GM12873 (cell line): ENCODE data around the gene FLT1.
A peak's percentile ranks its signal among the peaks of the same experiment; 100 is the strongest.

Experiments
- TF ChIP-seq, protein P1 (sequence below): IDR thresholded peaks from 2 replicates; pipeline ENCODE4 v1.5.1; 2012; ENCODE audit warnings: low read depth, mild to moderate bottlenecking, moderate library complexity, low read length, control low read depth; ENCODE audit not compliant: insufficient read depth; ENCODE audit errors: missing control alignments

Gene FLT1

DNA sequence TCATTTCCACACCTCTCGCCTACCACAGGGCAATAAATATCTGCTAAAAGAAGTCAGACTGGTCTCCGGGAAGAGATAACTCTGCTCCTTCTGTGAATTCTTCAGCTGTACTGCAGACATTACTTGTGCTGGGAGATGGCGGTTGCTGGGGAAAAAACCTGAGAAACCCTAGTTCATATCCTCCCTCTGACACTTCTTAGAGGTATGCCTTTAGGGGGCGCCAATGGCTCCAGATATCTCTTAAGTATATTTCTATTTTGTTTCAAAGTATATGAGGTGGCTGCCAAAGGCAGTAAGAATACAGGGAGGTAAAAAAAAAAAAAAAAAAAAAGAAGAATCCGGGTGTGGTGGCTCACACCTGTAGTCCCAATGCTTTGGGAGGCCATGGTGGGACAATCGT, 181.3 kb downstream of the FLT1 start:
- TF ChIP-seq, protein P1, sequence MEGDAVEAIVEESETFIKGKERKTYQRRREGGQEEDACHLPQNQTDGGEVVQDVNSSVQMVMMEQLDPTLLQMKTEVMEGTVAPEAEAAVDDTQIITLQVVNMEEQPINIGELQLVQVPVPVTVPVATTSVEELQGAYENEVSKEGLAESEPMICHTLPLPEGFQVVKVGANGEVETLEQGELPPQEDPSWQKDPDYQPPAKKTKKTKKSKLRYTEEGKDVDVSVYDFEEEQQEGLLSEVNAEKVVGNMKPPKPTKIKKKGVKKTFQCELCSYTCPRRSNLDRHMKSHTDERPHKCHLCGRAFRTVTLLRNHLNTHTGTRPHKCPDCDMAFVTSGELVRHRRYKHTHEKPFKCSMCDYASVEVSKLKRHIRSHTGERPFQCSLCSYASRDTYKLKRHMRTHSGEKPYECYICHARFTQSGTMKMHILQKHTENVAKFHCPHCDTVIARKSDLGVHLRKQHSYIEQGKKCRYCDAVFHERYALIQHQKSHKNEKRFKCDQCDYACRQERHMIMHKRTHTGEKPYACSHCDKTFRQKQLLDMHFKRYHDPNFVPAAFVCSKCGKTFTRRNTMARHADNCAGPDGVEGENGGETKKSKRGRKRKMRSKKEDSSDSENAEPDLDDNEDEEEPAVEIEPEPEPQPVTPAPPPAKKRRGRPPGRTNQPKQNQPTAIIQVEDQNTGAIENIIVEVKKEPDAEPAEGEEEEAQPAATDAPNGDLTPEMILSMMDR = peak; percentile 28

DNA sequence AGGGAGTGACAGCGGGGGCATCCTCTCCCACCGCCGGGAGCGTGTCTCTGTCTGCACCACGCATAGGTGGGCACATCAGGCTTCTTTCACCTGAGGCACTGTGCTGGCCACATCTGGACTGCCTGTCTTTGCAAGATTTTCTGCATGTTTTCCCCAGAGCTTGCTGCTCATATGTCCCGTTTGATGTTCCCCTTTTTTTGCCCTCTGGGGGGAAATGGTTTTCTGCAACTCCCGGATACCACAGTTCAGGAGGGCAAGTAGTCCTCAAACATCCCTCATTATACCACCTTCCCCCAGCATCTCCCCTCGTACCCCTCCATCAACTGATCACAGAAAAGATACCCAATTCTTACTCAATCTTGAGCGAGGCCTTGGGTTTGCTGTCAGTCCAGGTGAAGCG, 188.6 kb downstream of the FLT1 start:
- TF ChIP-seq, protein P1 = no peak

DNA sequence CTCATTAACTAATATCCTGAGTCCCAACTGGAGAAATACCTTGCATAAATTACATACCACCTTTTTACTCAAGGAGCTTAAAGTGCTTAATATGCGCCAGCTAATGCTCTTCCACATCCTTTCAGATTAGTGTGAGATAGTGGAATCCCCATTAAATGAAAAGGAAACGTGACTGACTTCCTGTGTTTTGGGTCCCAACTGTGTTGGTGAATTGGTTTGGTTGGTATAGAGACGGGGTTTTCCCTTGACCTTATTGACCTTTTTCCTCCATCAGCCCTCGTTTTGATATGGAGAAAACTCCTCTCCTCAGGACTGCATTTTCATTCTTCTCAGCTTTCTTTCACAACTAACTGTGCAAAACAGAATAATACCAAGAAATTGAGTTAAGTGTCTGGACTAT, 193.1 kb downstream of the FLT1 start:
- TF ChIP-seq, protein P1 = no peak

DNA sequence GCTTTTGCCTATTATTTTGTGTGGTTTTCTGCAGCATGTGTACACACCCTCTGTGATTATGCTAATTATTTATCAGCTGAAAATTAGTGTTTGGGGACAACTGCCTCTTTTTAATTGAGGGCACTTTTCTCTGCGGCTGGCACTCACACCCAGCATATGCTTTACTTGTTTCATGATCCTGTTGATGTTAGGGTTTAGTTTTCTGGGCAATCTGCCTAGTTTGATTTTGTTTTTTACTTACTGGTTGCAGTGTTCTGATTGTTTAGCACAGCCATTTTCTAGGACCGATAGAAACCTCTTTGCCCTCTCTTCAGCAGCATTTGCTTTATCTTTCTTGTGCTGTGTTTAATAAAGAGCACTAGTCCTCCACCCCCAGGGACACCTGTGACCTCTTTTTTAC, 195.0 kb downstream of the FLT1 start:
- TF ChIP-seq, protein P1 = no peak

DNA sequence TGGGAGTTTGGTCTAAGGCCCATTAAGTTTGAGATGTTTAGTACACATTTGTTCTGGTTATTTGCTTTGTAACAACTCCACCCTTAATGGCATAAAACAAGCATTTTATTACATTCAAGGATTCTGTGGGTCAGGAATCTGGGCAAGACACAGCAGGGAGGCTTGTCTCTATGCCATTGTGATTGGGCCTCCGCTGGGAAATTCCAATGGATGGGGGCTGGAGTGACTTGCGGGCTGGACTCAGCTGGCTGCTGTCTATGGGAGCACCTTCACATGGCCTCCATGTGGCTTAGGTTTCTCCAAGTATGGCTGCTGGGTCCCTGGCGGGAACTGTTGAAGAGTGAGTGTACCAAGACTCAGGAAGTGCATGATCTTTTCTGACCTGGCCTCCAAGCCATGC, 197.6 kb downstream of the FLT1 start:
- TF ChIP-seq, protein P1 = no peak

DNA sequence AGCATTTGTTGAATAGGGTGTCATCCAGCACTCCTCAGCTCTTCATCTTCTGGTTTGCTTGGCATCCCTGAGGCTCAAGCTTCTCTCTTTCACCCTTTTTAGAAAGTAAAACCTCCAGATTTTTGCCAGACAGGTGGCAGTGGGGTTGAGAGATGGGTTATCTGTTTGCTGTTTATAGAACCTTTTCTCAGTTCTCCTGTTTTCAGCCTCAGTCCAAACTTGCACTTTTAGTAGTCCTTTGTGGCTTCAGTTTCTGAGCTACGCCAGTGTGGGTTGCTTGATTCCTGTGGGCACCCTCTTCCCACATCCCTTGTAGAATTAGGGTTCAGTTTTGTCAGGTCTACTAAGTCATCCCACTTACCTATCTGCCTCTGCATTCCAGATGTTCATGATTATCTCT, 208.7 kb downstream of the FLT1 start:
- TF ChIP-seq, protein P1 = no peak

DNA sequence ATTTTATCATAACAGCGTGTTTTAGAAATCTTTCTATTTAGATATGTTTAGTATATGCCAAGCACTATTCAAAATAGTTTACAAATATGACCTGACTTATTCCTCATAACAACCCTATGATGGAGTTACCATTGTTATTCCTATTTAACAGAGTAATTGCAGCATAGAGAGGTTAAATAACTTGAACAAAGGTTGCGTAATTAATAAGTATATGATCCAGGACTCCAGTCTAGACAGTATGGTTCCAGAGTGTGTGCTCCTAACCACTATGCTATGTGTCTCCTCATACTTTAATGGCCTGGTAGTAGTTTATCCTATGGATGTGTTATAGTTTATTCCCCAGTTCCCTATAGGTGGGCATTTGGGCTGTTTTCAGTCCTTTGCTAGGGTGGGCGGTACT, 211.3 kb downstream of the FLT1 start:
- TF ChIP-seq, protein P1 = no peak

DNA sequence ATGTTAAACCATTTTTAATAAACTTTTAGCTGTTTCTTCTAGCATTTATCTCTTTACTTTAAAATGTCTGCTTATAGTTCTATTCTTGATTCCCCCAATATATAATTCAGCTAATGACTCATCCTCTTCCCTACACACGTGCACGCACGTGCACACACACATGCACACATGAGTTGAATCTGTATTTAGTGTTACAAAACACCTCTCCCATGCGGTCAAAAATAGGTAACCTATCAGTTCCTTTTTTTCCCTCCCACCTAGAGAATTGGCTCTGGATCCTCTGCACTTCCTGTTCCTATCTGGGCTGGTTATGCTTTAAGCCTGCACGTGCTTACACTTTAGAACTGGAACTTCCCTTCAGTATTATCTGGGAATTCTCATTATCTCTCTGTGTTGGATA, 212.5 kb downstream of the FLT1 start:
- TF ChIP-seq, protein P1 = no peak
